Suprapubic skin (tissue), 4 donors: ENCODE measurements around the gene ALCAM. TPM values are rescaled to one million over a fixed set of nuclear protein-coding genes. Genes with fewer than 3 reads are reported as not detected.

Experiments used
- DNase-seq, 2 donors: peaks; one replicate each; pipeline ENCODE4 v3.0.0-alpha.2; 2019; ENCODE audit warnings: low spot score in 2 of 2
- H3K27ac ChIP-seq: fragments of 200-600 bp; sonication (generic); one replicate; pipeline ENCODE4 v1.5.1; 2019
- H3K27me3 ChIP-seq: fragments of 200-600 bp; sonication (generic); one replicate; pipeline ENCODE4 v1.5.1; 2019
- H3K36me3 ChIP-seq: fragments of 200-600 bp; sonication (generic); one replicate; pipeline ENCODE4 v1.5.1; 2019
- H3K4me1 ChIP-seq: fragments of 200-600 bp; sonication (generic); one replicate; pipeline ENCODE4 v1.5.1; 2019
- H3K4me3 ChIP-seq: fragments of 200-600 bp; sonication (generic); one replicate; pipeline ENCODE4 v1.5.1; 2019; ENCODE audit warnings: mild to moderate bottlenecking
- H3K9me3 ChIP-seq: fragments of 200-600 bp; sonication (generic); one replicate; pipeline ENCODE4 v1.5.1; 2019
- EP300 ChIP-seq: sonication (generic); formaldehyde crosslinking; IDR thresholded peaks from one replicate; pipeline ENCODE4 v1.6.1; 2017; ENCODE audit warnings: antibody characterized with exemption
- POLR2A ChIP-seq, 2 donors: fragments of 450-650 bp; IDR thresholded peaks; one replicate each; pipeline ENCODE4 v1.6.1; 2017; ENCODE audit warnings: antibody characterized with exemption in 2 of 2, mild to moderate bottlenecking in 2 of 2, moderate library complexity in 2 of 2
- POLR2AphosphoS5 ChIP-seq, 3 donors: sonication (generic); formaldehyde crosslinking; IDR thresholded peaks; one replicate each; pipeline ENCODE4 v1.6.1; 2017; ENCODE audit warnings: antibody characterized with exemption in 3 of 3
- WGBS: methylation state at CpG from one replicate; pipeline ENCODE4 v1.1.5; 2018; 5-methylcytosine and 5-hydroxymethylcytosine counted together
- total RNA-seq, 4 donors: library from RNA; depleted of rRNA; stranded (reverse); fragments of >200 nt; gene quantifications; one replicate each; pipeline ENCODE4 v1.1.0, GENCODE V29; 2016
- TF ChIP-seq, protein P1 (sequence below), 2 donors: fragments of 200-600 bp in 1 of 2; fragments of 450-650 bp in 1 of 2; sonication (generic) in 1 of 2; IDR thresholded peaks; one replicate each; pipeline ENCODE4 v1.5.1; 2016 to 2019; ENCODE audit warnings: antibody characterized with exemption in 2 of 2, mild to moderate bottlenecking in 1 of 2, moderate library complexity in 1 of 2

The ALCAM gene
- total RNA-seq, 4 donors from 2014 or later, result 27.6 to 65.5 (median 42.1) TPM

DNA sequence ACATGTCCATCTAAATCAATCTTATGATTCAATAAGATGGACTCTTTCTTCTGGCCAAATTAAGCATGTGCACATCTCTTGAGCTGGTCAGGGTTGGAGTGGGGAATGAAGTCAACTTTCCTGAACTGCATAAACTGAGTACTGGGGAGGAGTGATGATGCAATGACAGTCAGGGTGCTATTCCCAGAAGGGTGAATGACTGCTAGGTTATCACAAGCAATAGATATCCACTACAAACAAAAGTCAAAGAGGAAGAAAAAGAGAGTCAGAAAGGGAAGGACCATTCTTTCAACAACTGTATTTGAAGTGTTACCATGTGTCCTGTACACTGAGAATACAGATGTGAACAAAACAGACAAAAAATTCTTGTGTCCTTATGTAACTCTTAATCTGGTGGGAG lies 70.0 kb downstream of the ALCAM start:
- Histone ChIP-seq H3K4me3 (no peak overlapping the region), H3K27me3 (no peaks in the 10 kb centered on the region), H3K4me1 (no peaks in the 10 kb centered on the region), H3K9me3 (no peaks in the 10 kb centered on the region), H3K36me3 (no peaks in the 10 kb centered on the region), H3K27ac (no peak overlapping the region)
- no peak for DNase-seq
- TF ChIP-seq, protein P1, sequence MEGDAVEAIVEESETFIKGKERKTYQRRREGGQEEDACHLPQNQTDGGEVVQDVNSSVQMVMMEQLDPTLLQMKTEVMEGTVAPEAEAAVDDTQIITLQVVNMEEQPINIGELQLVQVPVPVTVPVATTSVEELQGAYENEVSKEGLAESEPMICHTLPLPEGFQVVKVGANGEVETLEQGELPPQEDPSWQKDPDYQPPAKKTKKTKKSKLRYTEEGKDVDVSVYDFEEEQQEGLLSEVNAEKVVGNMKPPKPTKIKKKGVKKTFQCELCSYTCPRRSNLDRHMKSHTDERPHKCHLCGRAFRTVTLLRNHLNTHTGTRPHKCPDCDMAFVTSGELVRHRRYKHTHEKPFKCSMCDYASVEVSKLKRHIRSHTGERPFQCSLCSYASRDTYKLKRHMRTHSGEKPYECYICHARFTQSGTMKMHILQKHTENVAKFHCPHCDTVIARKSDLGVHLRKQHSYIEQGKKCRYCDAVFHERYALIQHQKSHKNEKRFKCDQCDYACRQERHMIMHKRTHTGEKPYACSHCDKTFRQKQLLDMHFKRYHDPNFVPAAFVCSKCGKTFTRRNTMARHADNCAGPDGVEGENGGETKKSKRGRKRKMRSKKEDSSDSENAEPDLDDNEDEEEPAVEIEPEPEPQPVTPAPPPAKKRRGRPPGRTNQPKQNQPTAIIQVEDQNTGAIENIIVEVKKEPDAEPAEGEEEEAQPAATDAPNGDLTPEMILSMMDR (IDR thresholded peaks at IDR 0.05), result no peak
- TF ChIP-seq EP300 (no peak), POLR2A (IDR thresholded peaks at IDR 0.05) (no peak), POLR2AphosphoS5 (IDR thresholded peaks at IDR 0.05) (no peak)

DNA sequence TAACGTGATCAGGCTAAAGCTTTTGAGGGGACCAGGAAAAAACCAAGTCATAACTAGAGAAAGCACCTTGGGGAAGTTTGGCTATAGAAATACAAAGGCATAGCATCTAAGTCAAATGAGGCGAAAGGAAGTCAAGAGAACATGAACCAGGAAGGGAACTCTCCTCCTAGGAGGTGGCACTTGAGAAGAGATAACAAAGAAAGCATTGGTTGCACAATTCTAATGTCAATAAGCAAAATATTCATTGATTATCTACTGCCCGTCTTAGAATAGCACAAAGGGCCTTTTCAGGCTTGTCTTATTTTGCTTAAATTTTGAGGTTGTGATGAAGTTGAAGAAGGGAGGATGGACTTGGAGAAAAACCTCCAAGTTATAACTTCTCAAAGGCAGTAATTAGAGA lies 73.4 kb downstream of the ALCAM start:
- no peak for DNase-seq
- Histone ChIP-seq H3K9me3 (no peaks in the 10 kb centered on the region), H3K4me1 (no peaks in the 10 kb centered on the region), H3K36me3 (no peaks in the 10 kb centered on the region), H3K27me3 (no peaks in the 10 kb centered on the region), H3K27ac (no peak overlapping the region), H3K4me3 (no peak overlapping the region)
- TF ChIP-seq EP300 (no peak), POLR2A (IDR thresholded peaks at IDR 0.05) (no peak), POLR2AphosphoS5 (IDR thresholded peaks at IDR 0.05) (no peak)
- TF ChIP-seq, protein P1 (IDR thresholded peaks at IDR 0.05), result no peak
- WGBS, result 91% methylated on average over 3 of the region's 3 CpGs

DNA sequence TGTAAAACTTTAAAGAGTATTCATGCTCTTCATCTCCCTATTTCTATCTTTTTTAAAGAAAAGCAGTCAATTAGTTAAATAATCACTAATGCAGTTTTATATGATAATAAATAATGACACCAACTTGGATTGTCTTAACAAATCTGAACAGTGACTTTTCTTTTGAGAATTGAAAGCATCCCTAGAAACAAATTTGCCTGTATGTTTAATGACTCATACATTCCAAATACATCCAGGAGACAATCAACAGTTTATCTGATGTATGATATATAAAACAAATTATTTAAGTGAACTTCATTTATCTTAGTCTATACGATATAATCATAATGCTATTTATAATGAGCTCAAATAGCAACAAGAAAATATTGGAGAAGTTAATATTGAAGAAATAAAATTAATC lies 78.0 kb downstream of the ALCAM start:
- TF ChIP-seq, protein P1 (IDR thresholded peaks at IDR 0.05), result no peak
- TF ChIP-seq EP300 (no peak), POLR2AphosphoS5 (IDR thresholded peaks at IDR 0.05) (no peak), POLR2A (IDR thresholded peaks at IDR 0.05) (no peak)
- Histone ChIP-seq H3K36me3 (no peaks in the 10 kb centered on the region), H3K4me1 (no peaks in the 10 kb centered on the region), H3K9me3 (no peaks in the 10 kb centered on the region), H3K4me3 (no peak overlapping the region), H3K27ac (no peak overlapping the region), H3K27me3 (no peaks in the 10 kb centered on the region)
- 81% methylated on average over 1 of the region's 1 CpG for WGBS
- DNase-seq, result no peak

DNA sequence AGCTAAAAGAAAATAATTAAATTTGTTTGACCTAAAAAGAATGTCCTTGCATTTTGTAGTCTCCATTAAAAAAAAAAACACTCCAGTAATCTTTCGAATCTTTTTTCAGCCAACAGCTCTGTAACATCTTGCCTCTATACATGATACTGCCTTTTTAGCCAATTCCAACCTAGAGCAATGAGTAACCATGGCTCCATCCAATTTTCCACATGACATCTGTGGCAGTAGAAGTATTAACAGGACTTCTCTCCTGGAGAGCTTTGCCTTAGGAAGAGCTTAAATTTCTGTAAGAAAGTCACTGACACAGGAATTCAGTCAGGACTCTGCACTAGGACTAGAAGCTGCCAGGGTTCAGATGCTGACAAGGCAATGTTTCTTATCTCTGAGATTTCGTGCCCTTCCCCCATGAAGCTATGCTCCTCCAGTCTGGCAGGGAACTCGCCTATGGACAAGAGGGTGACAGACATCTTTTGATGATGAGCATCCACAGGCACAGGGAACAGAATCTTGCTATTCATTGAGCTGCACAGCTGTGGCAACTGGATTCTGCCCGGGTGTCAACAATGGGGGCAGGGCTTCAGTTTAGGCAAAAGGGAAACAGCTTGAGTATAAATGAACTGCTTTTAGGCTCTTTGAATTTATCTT lies 81.8 kb downstream of the ALCAM start:
- 47% methylated on average over 4 of the region's 4 CpGs for whole genome bisulfite sequencing
- no peak for DNase-seq
- H3K27me3 ChIP-seq, result no peaks in the 10 kb centered on the region

DNA sequence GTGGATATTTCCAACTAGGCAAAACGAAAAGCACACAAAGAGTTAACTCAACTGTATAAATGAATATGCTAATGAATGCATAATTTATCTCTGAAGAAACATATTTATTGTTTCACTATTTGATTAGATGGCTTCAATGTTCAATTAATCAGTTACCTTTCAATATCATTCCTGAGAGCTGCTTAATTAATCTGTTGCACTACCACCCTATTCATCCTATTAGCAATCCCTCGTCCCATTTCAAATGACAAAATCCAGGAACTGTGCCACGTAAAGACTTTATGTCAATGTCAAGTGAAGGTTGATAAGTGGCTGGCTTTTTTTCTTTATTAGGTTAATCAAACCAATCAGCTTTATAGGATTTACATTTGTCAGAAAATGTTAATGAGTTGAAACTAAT lies 82.7 kb downstream of the ALCAM start:
- no peak overlapping the region for H3K4me3 ChIP-seq
- no peak for DNase-seq
- 67% methylated on average over 3 of the region's 3 CpGs for whole genome bisulfite sequencing
- H3K36me3 ChIP-seq, result no peaks in the 10 kb centered on the region
- no peak overlapping the region for H3K27ac ChIP-seq
- no peaks in the 10 kb centered on the region for H3K4me1 ChIP-seq
- TF ChIP-seq POLR2AphosphoS5 (IDR thresholded peaks at IDR 0.05) (no peak), EP300 (no peak), POLR2A (IDR thresholded peaks at IDR 0.05) (no peak)
- TF ChIP-seq, protein P1 (IDR thresholded peaks at IDR 0.05), result no peak
- H3K9me3 ChIP-seq, result no peaks in the 10 kb centered on the region
- no peaks in the 10 kb centered on the region for H3K27me3 ChIP-seq

More for the DNA sequence above, 81.8 kb downstream of the ALCAM start:
- Histone ChIP-seq H3K27ac (no peak overlapping the region), H3K4me3 (no peak overlapping the region), H3K4me1 (no peaks in the 10 kb centered on the region), H3K36me3 (no peaks in the 10 kb centered on the region), H3K9me3 (no peaks in the 10 kb centered on the region)
- TF ChIP-seq, protein P1 (IDR thresholded peaks at IDR 0.05), result no peak
- TF ChIP-seq POLR2AphosphoS5 (IDR thresholded peaks at IDR 0.05) (no peak), EP300 (no peak), POLR2A (IDR thresholded peaks at IDR 0.05) (no peak)
